ENCODE measurements around the gene RIPOR2.

DNA sequence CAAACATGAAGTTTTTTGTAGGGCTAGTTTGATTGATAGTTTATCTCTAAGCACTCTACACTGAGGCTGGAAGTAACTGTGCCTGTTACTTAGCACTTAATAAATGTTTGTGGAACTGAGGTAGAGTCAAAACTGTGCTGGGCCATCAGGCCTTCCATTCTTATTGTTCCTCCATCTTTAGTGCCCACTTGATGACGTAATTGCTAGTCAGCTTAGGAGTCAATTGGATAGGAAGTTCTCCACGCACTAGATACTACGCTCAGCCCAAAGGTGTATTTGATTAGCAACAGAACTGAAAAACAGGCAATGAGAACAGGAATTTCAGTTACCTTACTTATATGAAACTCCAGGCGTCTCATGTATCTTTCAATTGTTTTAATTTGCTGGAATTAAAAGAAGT, 67.0 kb downstream of the RIPOR2 start:
- no peak for TF ChIP-seq CTCF (conservative IDR thresholded peaks at IDR 0.05; ENCODE audit: low read length)
- no peak for TF ChIP-seq EZH2phosphoT487 (IDR thresholded peaks at IDR 0.05; ENCODE audit: borderline replicate concordance, low read depth, low read length)

Measured in OCI-LY7 (cell line).